ENCODE results near the gene PRDM11. TPM values are rescaled to one million over a fixed set of nuclear protein-coding genes. Genes with fewer than 3 reads are reported as not detected.

PRDM11 gene
- total RNA-seq, 1 experiment from 2014 or later, result 8.3 TPM

DNA sequence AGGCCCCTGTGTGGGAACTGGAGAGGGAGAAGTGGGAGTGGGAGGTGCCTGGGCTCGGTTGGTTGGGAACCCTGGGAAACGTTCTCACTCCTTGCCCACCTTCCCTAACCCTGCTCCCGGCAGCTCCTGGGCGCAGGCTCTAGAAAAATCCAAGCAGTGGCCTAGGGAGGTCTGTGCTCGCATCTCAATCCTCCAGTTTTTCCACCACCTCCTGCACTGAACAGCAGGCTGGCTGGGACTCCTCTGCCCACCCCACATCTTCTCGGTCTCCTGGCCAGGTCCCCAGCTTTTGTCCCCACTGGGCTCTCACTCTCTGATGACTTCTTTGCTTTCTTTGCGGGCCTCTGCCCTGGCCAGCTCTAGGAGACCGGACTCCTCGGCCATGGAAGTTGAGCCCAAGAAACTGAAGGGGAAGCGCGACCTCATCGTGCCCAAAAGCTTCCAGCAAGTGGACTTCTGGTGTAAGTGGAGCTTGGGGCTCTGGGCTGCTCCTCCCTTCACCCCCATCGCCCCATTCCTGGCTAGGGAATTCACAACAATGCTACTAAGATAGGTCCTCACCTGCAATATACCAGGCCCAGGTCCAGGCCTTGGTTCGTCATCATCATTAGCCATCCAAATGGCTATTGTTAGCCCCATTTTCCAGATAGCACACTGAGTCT, 35.6 kb downstream of the PRDM11 start (continued):
- no peak for TF ChIP-seq ZNF532 (CRISPR knock-in tag; IDR thresholded peaks at IDR 0.05; ENCODE audit: borderline replicate concordance)

DNA sequence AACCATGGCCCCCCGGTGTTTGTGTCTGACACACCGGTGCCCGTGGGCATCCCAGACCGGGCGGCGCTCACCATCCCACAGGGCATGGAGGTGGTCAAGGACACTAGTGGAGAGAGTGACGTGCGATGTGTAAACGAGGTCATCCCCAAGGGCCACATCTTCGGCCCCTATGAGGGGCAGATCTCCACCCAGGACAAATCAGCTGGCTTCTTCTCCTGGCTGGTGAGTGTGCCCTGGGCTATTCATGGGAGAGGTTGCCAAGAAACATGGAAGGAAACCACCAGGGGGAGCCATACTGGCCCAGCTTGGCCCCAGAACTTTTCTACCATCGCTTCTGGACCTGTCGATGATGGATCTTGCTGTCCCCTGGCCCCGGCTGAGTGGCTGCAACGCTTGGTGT, 36.5 kb downstream of the PRDM11 start:
- ATAC-seq (no peak), DNase-seq (ENCODE audit: low spot score) (peak; percentile 47)
- Mint-ChIP-seq H3K4me1 (peaks cover 10% of the 10 kb centered on the region), H3K36me3 (no peaks in the 10 kb centered on the region), H3K9me3 (no peaks in the 10 kb centered on the region), H3K27me3 (ENCODE audit: low read depth) (peaks cover 9% of the 10 kb centered on the region; the same call in 1 of the 2 replicates), H3K27ac (no peak overlapping the region; the same call in 1 of the 2 replicates), H3K4me3 (no peak overlapping the region)
- CTCF ChIA-PET, result interaction anchor here (0.6 to 5.2 kb wide), 23 partner anchors 10 to 256 kb away, joined by 3 to 39 read pairs (median 4); no protein-coding TSS in a partner anchor
- POLR2A ChIA-PET, result no interaction called here
- TF ChIP-seq CTCF (IDR thresholded peaks at IDR 0.05) (peak; percentile 63), TEAD4 (CRISPR knock-in tag; IDR thresholded peaks at IDR 0.05) (no peak), PREB (CRISPR knock-in tag; IDR thresholded peaks at IDR 0.05; ENCODE audit: borderline replicate concordance) (no peak), HMGA2 (CRISPR knock-in tag; IDR thresholded peaks at IDR 0.05) (no peak), ZBTB21 (CRISPR knock-in tag; IDR thresholded peaks at IDR 0.05; ENCODE audit: borderline replicate concordance) (no peak)

DNA sequence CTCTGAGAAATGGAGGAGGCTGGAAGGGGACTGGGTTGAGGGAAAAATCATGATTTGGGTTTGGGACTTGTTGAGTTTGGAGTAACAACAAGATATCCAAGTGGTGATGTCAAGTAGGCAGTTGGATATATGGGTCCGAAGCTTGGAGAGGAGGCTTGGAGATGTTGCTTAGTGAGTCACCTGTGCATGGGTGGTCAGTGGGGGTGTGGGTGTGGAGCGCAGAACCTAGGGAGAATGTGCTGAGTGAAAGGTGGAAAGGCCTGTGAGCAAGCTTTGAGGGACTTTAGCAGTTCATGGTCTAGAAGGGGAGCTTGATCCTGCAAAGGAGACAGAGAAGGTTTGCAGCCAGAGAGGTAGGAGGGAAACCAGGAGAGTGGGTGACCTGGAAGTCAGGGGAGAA, 38.2 kb downstream of the PRDM11 start:
- peaks cover 4% of the 10 kb centered on the region; the same call in 1 of the 2 replicates for H3K27me3 Mint-ChIP-seq (ENCODE audit: low read depth)
- no peak for DNase-seq (ENCODE audit: low spot score)
- CTCF ChIA-PET, result interaction anchor here (5.2 kb wide), 1 partner anchor 49 kb away, joined by 39 read pairs; no protein-coding TSS in a partner anchor
- H3K4me1 Mint-ChIP-seq, result peaks cover 9% of the 10 kb centered on the region
- peaks cover 2% of the 10 kb centered on the region for H3K36me3 Mint-ChIP-seq
- no peak overlapping the region for H3K4me3 Mint-ChIP-seq
- no peak overlapping the region for H3K27ac Mint-ChIP-seq
- no peaks in the 10 kb centered on the region for H3K9me3 Mint-ChIP-seq
- POLR2A ChIA-PET, result no interaction called here
- TF ChIP-seq ELF4 (CRISPR knock-in tag; IDR thresholded peaks at IDR 0.05; ENCODE audit: low read depth) (no peak), PREB (CRISPR knock-in tag; IDR thresholded peaks at IDR 0.05; ENCODE audit: borderline replicate concordance) (no peak), E2F4 (CRISPR knock-in tag; IDR thresholded peaks at IDR 0.05; ENCODE audit: borderline replicate concordance, low read depth) (no peak), TEAD4 (CRISPR knock-in tag; IDR thresholded peaks at IDR 0.05) (no peak), SP1 (CRISPR knock-in tag; conservative IDR thresholded peaks at IDR 0.05) (no peak), SMAD3 (CRISPR knock-in tag; IDR thresholded peaks at IDR 0.05; ENCODE audit: borderline replicate concordance) (no peak), RELA (CRISPR knock-in tag; IDR thresholded peaks at IDR 0.05; ENCODE audit: borderline replicate concordance) (no peak)
- TF ChIP-seq, protein P1, sequence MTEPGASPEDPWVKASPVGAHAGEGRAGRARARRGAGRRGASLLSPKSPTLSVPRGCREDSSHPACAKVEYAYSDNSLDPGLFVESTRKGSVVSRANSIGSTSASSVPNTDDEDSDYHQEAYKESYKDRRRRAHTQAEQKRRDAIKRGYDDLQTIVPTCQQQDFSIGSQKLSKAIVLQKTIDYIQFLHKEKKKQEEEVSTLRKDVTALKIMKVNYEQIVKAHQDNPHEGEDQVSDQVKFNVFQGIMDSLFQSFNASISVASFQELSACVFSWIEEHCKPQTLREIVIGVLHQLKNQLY (CRISPR knock-in tag; IDR thresholded peaks at IDR 0.05), result no peak
- TF ChIP-seq, protein P2, sequence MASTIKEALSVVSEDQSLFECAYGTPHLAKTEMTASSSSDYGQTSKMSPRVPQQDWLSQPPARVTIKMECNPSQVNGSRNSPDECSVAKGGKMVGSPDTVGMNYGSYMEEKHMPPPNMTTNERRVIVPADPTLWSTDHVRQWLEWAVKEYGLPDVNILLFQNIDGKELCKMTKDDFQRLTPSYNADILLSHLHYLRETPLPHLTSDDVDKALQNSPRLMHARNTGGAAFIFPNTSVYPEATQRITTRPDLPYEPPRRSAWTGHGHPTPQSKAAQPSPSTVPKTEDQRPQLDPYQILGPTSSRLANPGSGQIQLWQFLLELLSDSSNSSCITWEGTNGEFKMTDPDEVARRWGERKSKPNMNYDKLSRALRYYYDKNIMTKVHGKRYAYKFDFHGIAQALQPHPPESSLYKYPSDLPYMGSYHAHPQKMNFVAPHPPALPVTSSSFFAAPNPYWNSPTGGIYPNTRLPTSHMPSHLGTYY (CRISPR knock-in tag; IDR thresholded peaks at IDR 0.05), result no peak
- no peak for ATAC-seq
